Muscle of leg (tissue), 11 donors: ENCODE measurements around the gene RNF223. TPM values are rescaled to one million over a fixed set of nuclear protein-coding genes. Genes with fewer than 3 reads are reported as not detected.
A peak's percentile ranks its signal among the peaks of the same experiment; 100 is the strongest.

Experiments used
- DNase-seq: peaks from one replicate; pipeline ENCODE4 v3.0.0; 2013
- H3K27ac ChIP-seq: one replicate; pipeline ENCODE4 v1.5.1; 2013; ENCODE audit warnings: mild to moderate bottlenecking, low read length, control low read depth
- H3K27me3 ChIP-seq: one replicate; pipeline ENCODE4 v1.6.1; 2013; ENCODE audit warnings: low read length; ENCODE audit not compliant: control insufficient read depth, insufficient read depth
- H3K36me3 ChIP-seq: one replicate; pipeline ENCODE4 v1.6.1; 2013; ENCODE audit warnings: low read length; ENCODE audit not compliant: control insufficient read depth, insufficient read depth
- H3K4me1 ChIP-seq: one replicate; pipeline ENCODE4 v1.6.1; 2013; ENCODE audit warnings: low read length; ENCODE audit not compliant: control insufficient read depth, insufficient read depth
- H3K4me3 ChIP-seq: one replicate; pipeline ENCODE4 v1.5.1; 2013; ENCODE audit warnings: low read length, control low read depth
- H3K9me3 ChIP-seq: replicated peaks from 2 replicates; pipeline ENCODE4 v1.6.1; 2013; ENCODE audit warnings: low read depth, low read length; ENCODE audit not compliant: control insufficient read depth
- WGBS: methylation state at CpG from one replicate; pipeline ENCODE4 v1.1.5; 2013; ENCODE audit warnings: missing lambda C conversion rate; ENCODE audit not compliant: insufficient coverage; 5-methylcytosine and 5-hydroxymethylcytosine counted together
- polyA plus RNA-seq, 8 donors: library from polyadenylated mRNA; unstranded; fragments of 120-200 nt; gene quantifications; one replicate each; pipeline versions ENCODE4 v1.2.1 to v1.2.3, GENCODE V29; 2013; ENCODE audit warnings: inconsistent platforms in 1 of 8, low replicate concordance in 1 of 8; ENCODE audit not compliant: insufficient read length in 8 of 8, insufficient read depth in 1 of 8
- total RNA-seq: library from RNA; stranded (reverse); fragments of 120-200 nt; gene quantifications from one replicate; pipeline ENCODE4 v1.2.4, GENCODE V29; 2013

RNF223 gene
- total and polyA plus RNA-seq, 9 donors = 0.08 to 0.23 (median 0.09) TPM; not detected in 2

- Histone ChIP-seq H3K27me3 (peaks cover 17% of the 10 kb centered on the region), H3K36me3 (peaks cover 45% of the 10 kb centered on the region), H3K27ac (no peak overlapping the region), H3K9me3 (no peaks in the 10 kb centered on the region), H3K4me3 (no peak overlapping the region), H3K4me1 (peaks cover 15% of the 10 kb centered on the region)
- WGBS = 87% methylated on average over 33 of the region's 33 CpGs
- no peak for DNase-seq
Measured at GRCh38 chr1:1043921-1044320, 30.2 kb downstream of the RNF223 start.

- 95% methylated on average over 25 of the region's 27 CpGs for WGBS
- H3K36me3 ChIP-seq = peaks cover 45% of the 10 kb centered on the region
- DNase-seq = no peak
Measured at GRCh38 chr1:1043411-1043810, 30.7 kb downstream of the RNF223 start.

GRCh38 chr1:1042835-1043234 is 31.3 kb downstream of the RNF223 start:
- peaks cover 28% of the 10 kb centered on the region for H3K27me3 ChIP-seq
- H3K4me1 ChIP-seq = peaks cover 15% of the 10 kb centered on the region
- no peak overlapping the region for H3K27ac ChIP-seq
- no peak for DNase-seq
- peaks cover 45% of the 10 kb centered on the region for H3K36me3 ChIP-seq
- H3K4me3 ChIP-seq = no peak overlapping the region
- WGBS = 70% methylated on average over 10 of the region's 10 CpGs
- no peaks in the 10 kb centered on the region for H3K9me3 ChIP-seq

More at GRCh38 chr1:1043411-1043810, 30.7 kb downstream of the RNF223 start:
- Histone ChIP-seq H3K27me3 (peaks cover 22% of the 10 kb centered on the region), H3K9me3 (no peaks in the 10 kb centered on the region), H3K4me1 (peaks cover 15% of the 10 kb centered on the region), H3K4me3 (no peak overlapping the region), H3K27ac (no peak overlapping the region)

- no peak for DNase-seq
- Histone ChIP-seq H3K9me3 (no peaks in the 10 kb centered on the region), H3K36me3 (peaks cover 41% of the 10 kb centered on the region), H3K27me3 (peaks cover 29% of the 10 kb centered on the region), H3K4me3 (no peak overlapping the region), H3K4me1 (peaks cover 15% of the 10 kb centered on the region), H3K27ac (no peak overlapping the region)
- 90% methylated on average over 24 of the region's 25 CpGs for WGBS
Measured at GRCh38 chr1:1041873-1042272, 32.2 kb downstream of the RNF223 start.

GRCh38 chr1:1041092-1041523 is 33.0 kb downstream of the RNF223 start:
- Histone ChIP-seq H3K4me1 (peaks cover 15% of the 10 kb centered on the region), H3K4me3 (no peak overlapping the region), H3K36me3 (peaks cover 40% of the 10 kb centered on the region), H3K27ac (no peak overlapping the region), H3K9me3 (no peaks in the 10 kb centered on the region), H3K27me3 (peaks cover 29% of the 10 kb centered on the region)
- WGBS = 26% methylated on average over 44 of the region's 60 CpGs
- no peak for DNase-seq

GRCh38 chr1:1040004-1040991 is 33.8 kb downstream of the RNF223 start:
- H3K27ac ChIP-seq = no peak overlapping the region
- peak overlapping the region; percentile 41 for H3K4me3 ChIP-seq
- H3K9me3 ChIP-seq = no peaks in the 10 kb centered on the region
- H3K4me1 ChIP-seq = peaks cover 15% of the 10 kb centered on the region
- peak; percentile 78 for DNase-seq
- peaks cover 33% of the 10 kb centered on the region for H3K27me3 ChIP-seq
- H3K36me3 ChIP-seq = peaks cover 32% of the 10 kb centered on the region
- WGBS = under 1% methylated on average over 74 of the region's 99 CpGs

- H3K4me3 ChIP-seq = no peak overlapping the region
- WGBS = 14% methylated on average over 9 of the region's 17 CpGs
- peaks cover 19% of the 10 kb centered on the region for H3K4me1 ChIP-seq
- H3K27me3 ChIP-seq = peaks cover 41% of the 10 kb centered on the region
- DNase-seq = no peak
- H3K9me3 ChIP-seq = no peaks in the 10 kb centered on the region
- no peak overlapping the region for H3K27ac ChIP-seq
- H3K36me3 ChIP-seq = peaks cover 23% of the 10 kb centered on the region
Measured at GRCh38 chr1:1039145-1039910, 34.8 kb downstream of the RNF223 start.

- peaks cover 46% of the 10 kb centered on the region for H3K27me3 ChIP-seq
- no peaks in the 10 kb centered on the region for H3K9me3 ChIP-seq
- DNase-seq = no peak
- H3K4me1 ChIP-seq = peaks cover 24% of the 10 kb centered on the region
- no peak overlapping the region for H3K4me3 ChIP-seq
- 62% methylated on average over 2 of the region's 6 CpGs for WGBS
- peaks cover 16% of the 10 kb centered on the region for H3K36me3 ChIP-seq
- no peak overlapping the region for H3K27ac ChIP-seq
Measured at GRCh38 chr1:1038694-1039093, 35.4 kb downstream of the RNF223 start.

GRCh38 chr1:1037366-1038327 is 36.5 kb downstream of the RNF223 start:
- 85% methylated on average over 22 of the region's 30 CpGs for WGBS
- DNase-seq = no peak
- Histone ChIP-seq H3K4me1 (peaks cover 29% of the 10 kb centered on the region), H3K4me3 (no peak overlapping the region), H3K9me3 (no peaks in the 10 kb centered on the region), H3K36me3 (peaks cover 6% of the 10 kb centered on the region), H3K27ac (no peak overlapping the region), H3K27me3 (peaks cover 52% of the 10 kb centered on the region)
